Osteocyte (in vitro differentiated cells): ENCODE results near the gene IRX6. TPM values are rescaled to one million over a fixed set of nuclear protein-coding genes. Genes with fewer than 3 reads are reported as not detected.

Source experiments
- DNase-seq: peaks from one replicate; pipeline ENCODE4 v3.0.0; 2021; ENCODE audit warnings: mixed read lengths; ENCODE audit not compliant: unreplicated experiment; ENCODE audit errors: extremely low spot score
- H3K27ac Mint-ChIP-seq: one replicate; pipeline ENCODE4 v1.8.0; 2021; ENCODE audit warnings: mild to moderate bottlenecking, mixed read lengths; ENCODE audit not compliant: unreplicated experiment
- H3K27me3 Mint-ChIP-seq: one replicate; pipeline ENCODE4 v1.8.0; 2021; ENCODE audit warnings: mixed read lengths; ENCODE audit not compliant: unreplicated experiment
- H3K36me3 Mint-ChIP-seq: one replicate; pipeline ENCODE4 v1.8.0; 2021; ENCODE audit warnings: mixed read lengths; ENCODE audit not compliant: unreplicated experiment
- H3K4me1 Mint-ChIP-seq: one replicate; pipeline ENCODE4 v1.8.0; 2021; ENCODE audit warnings: mixed read lengths; ENCODE audit not compliant: unreplicated experiment
- H3K4me3 Mint-ChIP-seq: one replicate; pipeline ENCODE4 v1.8.0; 2021; ENCODE audit warnings: mild to moderate bottlenecking, moderate library complexity, mixed read lengths; ENCODE audit not compliant: unreplicated experiment
- H3K9me3 Mint-ChIP-seq: one replicate; pipeline ENCODE4 v1.8.0; 2021; ENCODE audit warnings: mixed read lengths; ENCODE audit not compliant: unreplicated experiment
- CTCF ChIP-seq: fragments of 200-600 bp; sonication (generic); IDR thresholded peaks from 2 replicates; pipeline ENCODE4 v1.5.0; 2021; ENCODE audit warnings: antibody characterized with exemption, mild to moderate bottlenecking, moderate library complexity
- total RNA-seq: library from RNA; stranded (reverse); gene quantifications from 2 replicates; pipeline ENCODE4 v1.2.1, GENCODE V29; 2021

Gene IRX6
- total RNA-seq, 1 donor from 2014 or later = 0.38 TPM

GRCh38 chr16:55294931-55295342 is 29.1 kb upstream of the IRX6 start:
- no peak for DNase-seq

DNA sequence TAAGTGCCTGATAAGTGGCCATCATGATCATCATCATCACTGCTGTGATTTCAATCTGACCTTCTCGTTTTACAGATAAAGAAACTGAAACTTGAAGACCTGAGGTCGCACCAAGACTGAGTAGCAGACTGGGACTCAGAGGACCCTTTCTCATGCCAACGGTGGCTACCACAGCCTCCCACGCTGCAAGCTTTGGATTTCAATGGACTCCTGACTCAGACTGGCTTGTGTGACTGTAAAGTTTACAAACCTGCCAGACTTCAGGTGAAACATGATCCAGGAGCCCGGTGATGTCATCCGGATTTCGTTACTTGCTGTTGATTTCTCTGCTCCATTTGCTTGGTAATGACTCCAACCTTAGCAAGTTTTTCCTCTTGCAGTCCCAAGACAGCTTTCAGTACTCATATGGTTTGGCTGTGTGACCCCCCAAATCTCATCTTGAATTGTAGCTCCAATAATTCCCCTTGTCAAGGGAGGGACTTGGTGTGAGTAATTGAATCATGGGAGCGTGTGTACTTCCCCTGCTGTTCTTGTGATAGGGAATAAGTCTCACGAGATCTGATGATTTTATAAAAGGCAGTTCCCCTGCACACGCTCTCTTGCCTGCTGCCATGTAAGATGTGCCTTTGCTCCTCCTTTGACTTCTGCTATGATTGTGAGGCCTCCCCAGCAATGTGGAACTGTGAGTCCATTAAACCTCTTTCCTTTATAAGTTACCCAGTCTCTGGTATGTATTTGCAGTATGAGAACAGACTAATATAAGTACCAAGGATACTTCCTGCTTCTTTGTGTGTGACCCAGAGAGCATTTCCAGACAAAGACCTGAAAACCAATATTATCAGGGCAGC is 26.7 kb upstream of the IRX6 start:
- H3K27me3 Mint-ChIP-seq = peaks cover 18% of the 10 kb centered on the region
- DNase-seq = no peak
- peaks cover 23% of the 10 kb centered on the region for H3K4me1 Mint-ChIP-seq
- TF ChIP-seq CTCF = no peak
- H3K9me3 Mint-ChIP-seq = no peaks in the 10 kb centered on the region
- H3K27ac Mint-ChIP-seq = no peak overlapping the region
- H3K4me3 Mint-ChIP-seq = no peak overlapping the region
- H3K36me3 Mint-ChIP-seq = no peaks in the 10 kb centered on the region

More at GRCh38 chr16:55294931-55295342, 29.1 kb upstream of the IRX6 start:
- Mint-ChIP-seq H3K4me3 (no peak overlapping the region), H3K4me1 (peaks cover 23% of the 10 kb centered on the region), H3K27ac (peak overlapping the region; percentile 72), H3K9me3 (no peaks in the 10 kb centered on the region), H3K27me3 (peaks cover 6% of the 10 kb centered on the region), H3K36me3 (no peaks in the 10 kb centered on the region)
- no peak for TF ChIP-seq CTCF

GRCh38 chr16:55297910-55298479 is 26.0 kb upstream of the IRX6 start:
- Mint-ChIP-seq H3K4me3 (no peak overlapping the region), H3K36me3 (no peaks in the 10 kb centered on the region), H3K27me3 (peaks cover 23% of the 10 kb centered on the region), H3K4me1 (peaks cover 23% of the 10 kb centered on the region), H3K27ac (no peak overlapping the region), H3K9me3 (no peaks in the 10 kb centered on the region)
- no peak for DNase-seq
- no peak for TF ChIP-seq CTCF

GRCh38 chr16:55301385-55302008 is 22.5 kb upstream of the IRX6 start:
- DNase-seq = no peak
- no peaks in the 10 kb centered on the region for H3K36me3 Mint-ChIP-seq
- H3K4me3 Mint-ChIP-seq = no peak overlapping the region
- no peaks in the 10 kb centered on the region for H3K9me3 Mint-ChIP-seq
- H3K27ac Mint-ChIP-seq = no peak overlapping the region
- H3K27me3 Mint-ChIP-seq = peaks cover 37% of the 10 kb centered on the region
- H3K4me1 Mint-ChIP-seq = peaks cover 8% of the 10 kb centered on the region
- TF ChIP-seq CTCF = no peak

DNA sequence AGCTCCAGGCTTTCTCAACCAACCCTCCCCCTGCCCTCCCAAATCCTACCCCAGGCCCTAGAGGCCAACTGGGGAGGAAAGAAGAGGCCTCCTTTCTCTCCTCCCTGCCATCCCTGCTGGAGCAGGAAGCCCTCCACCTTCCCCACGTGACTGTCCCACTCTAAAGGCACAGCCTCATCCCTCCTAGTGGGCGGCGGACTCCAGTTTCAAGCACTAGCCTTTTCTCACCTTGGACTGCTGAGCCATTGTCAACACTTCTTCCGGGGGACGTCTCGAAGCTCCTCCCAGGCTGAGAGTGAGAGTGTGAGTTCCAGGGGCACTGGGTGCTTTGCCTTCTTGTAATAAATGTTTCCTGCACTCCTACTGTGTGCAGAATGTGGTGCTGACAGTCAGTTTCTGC is 21.4 kb upstream of the IRX6 start:
- DNase-seq = no peak
- no peaks in the 10 kb centered on the region for H3K36me3 Mint-ChIP-seq
- H3K4me1 Mint-ChIP-seq = peaks cover 6% of the 10 kb centered on the region
- H3K27me3 Mint-ChIP-seq = peaks cover 46% of the 10 kb centered on the region
- H3K9me3 Mint-ChIP-seq = no peaks in the 10 kb centered on the region
- no peak overlapping the region for H3K4me3 Mint-ChIP-seq
- no peak overlapping the region for H3K27ac Mint-ChIP-seq
- TF ChIP-seq CTCF = no peak
